Upper lobe of right lung (tissue), 1 donor: Measurements from ENCODE around the gene RRAS. TPM values are rescaled to one million over a fixed set of nuclear protein-coding genes. Genes with fewer than 3 reads are reported as not detected.

Experiments used
- ATAC-seq: fragments of 200-7000 bp; cut with Tn5 transposase; one replicate; pipeline ENCODE4 v1.9.1; 2020; ENCODE audit warnings: mild to moderate bottlenecking, moderate library complexity
- DNase-seq: peaks from one replicate; pipeline ENCODE4 v3.0.0-alpha.2; 2020
- H3K27ac ChIP-seq: fragments of 200-600 bp; one replicate; pipeline ENCODE4 v1.8.0; 2022
- H3K27me3 ChIP-seq: fragments of 200-600 bp; one replicate; pipeline ENCODE4 v1.8.0; 2022; ENCODE audit warnings: mild to moderate bottlenecking
- H3K36me3 ChIP-seq: fragments of 200-600 bp; one replicate; pipeline ENCODE4 v1.8.0; 2022
- H3K4me1 ChIP-seq: fragments of 200-600 bp; one replicate; pipeline ENCODE4 v1.8.0; 2022
- H3K4me3 ChIP-seq: fragments of 200-600 bp; one replicate; pipeline ENCODE4 v1.8.0; 2022; ENCODE audit warnings: mild to moderate bottlenecking
- H3K9me3 ChIP-seq: fragments of 200-600 bp; one replicate; pipeline ENCODE4 v1.8.0; 2022
- CTCF ChIP-seq: fragments of 200-600 bp; IDR thresholded peaks from one replicate; pipeline ENCODE4 v1.8.0; 2022; ENCODE audit warnings: antibody characterized with exemption
- intact Hi-C: fragments of 100-400 bp; cut with DNase I; formaldehyde crosslinking; loops from one replicate; pipeline ENCODE4 v1.11.0; 2022
- total RNA-seq: library from RNA; stranded (reverse); fragmentation: NEBNext Ultra II Directional; extraction: Animal tissue kit (Norgen Biotek cat#: 25700); gene quantifications from one replicate; pipeline ENCODE4 v1.2.1, GENCODE V29; 2021
- donor health status: DM: no; HTN: yes; CAD: no; lungs with severe emphysema.

Gene RRAS
- total RNA-seq, 1 donor from 2014 or later, result 138 TPM

GRCh38 chr19:49678985-49679770 is 39.2 kb upstream of the RRAS start:
- DNase-seq (no peak), ATAC-seq (no peak)
- Histone ChIP-seq H3K36me3 (peaks cover 31% of the 10 kb centered on the region), H3K27me3 (no peaks in the 10 kb centered on the region), H3K4me1 (peaks cover 33% of the 10 kb centered on the region), H3K4me3 (no peak overlapping the region), H3K9me3 (no peaks in the 10 kb centered on the region), H3K27ac (no peak overlapping the region)
- intact Hi-C loops, result no loop called here
- no peak for TF ChIP-seq CTCF

DNA sequence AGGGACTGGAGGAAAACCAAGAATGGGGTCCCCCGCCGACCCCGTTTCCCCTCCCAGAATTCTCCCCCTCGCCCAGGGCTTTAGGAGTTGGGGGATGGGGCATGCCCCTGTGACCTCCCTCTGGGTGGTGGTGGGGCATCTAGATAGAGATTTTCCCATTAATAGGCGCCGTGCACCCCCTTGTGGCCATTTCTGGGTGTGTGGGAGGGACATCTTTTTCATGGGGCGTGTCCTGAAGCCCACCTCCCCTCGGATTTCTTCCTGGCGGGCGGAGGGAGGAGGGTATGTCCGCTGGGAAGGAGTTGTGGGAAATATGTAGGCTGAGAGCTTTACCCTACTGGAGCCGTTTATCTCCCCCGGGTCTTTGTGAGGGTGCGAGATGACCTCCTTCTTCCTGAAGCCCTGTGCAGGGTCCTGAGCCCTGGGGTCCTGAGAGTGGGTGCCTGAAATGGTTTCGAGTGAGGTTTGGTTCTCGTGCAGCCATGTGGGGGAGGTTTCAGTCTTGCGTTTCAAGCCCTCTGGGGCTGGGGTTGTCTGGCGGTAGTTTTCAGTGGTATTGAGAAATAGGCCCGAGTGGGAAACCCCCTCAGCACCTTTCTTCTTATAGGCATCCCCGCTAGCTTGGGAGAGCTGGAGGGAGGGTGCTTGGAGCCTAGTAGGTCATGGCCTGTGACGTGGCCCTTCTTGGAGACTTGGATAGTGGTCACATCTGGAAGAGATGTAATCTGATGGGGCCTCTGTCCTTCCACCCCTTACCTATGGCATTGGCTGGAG is 38.1 kb upstream of the RRAS start:
- peak overlapping the region; percentile 99 for H3K4me3 ChIP-seq
- DNase-seq (peak; percentile 84), ATAC-seq (peak; percentile 4)
- peaks cover 21% of the 10 kb centered on the region for H3K36me3 ChIP-seq
- peak overlapping the region; percentile 97 for H3K27ac ChIP-seq
- no peaks in the 10 kb centered on the region for H3K9me3 ChIP-seq
- peaks cover 33% of the 10 kb centered on the region for H3K4me1 ChIP-seq
- intact Hi-C loops, result no loop called here
- TF ChIP-seq CTCF, result peak; percentile 66
- H3K27me3 ChIP-seq, result no peaks in the 10 kb centered on the region

GRCh38 chr19:49677231-49677900 is 37.4 kb upstream of the RRAS start, which contains the start of gene PRMT1:
Gene PRMT1 (plus strand): TSS chr19:49677271. CDS start chr19:49677281, 10 bp downstream.
- DNase-seq (peak; percentile 79), ATAC-seq (peak; percentile 0)
- H3K9me3 ChIP-seq, result no peaks in the 10 kb centered on the region
- intact Hi-C loops, result no loop called here
- TF ChIP-seq CTCF, result no peak
- H3K27ac ChIP-seq, result peak within 1 kb of the TSS; percentile 97
- H3K36me3 ChIP-seq, result peaks cover 14% of the 10 kb centered on the region
- peak within 1 kb of the TSS; percentile 99 for H3K4me3 ChIP-seq
- peaks cover 33% of the 10 kb centered on the region for H3K4me1 ChIP-seq
- H3K27me3 ChIP-seq, result no peaks in the 10 kb centered on the region

GRCh38 chr19:49676784-49677230 is 36.9 kb upstream of the RRAS start:
- peak; percentile 88 for ATAC-seq
- Histone ChIP-seq H3K36me3 (peaks cover 8% of the 10 kb centered on the region), H3K27ac (peak overlapping the region; percentile 97), H3K4me3 (peak overlapping the region; percentile 99), H3K4me1 (peaks cover 38% of the 10 kb centered on the region), H3K27me3 (no peaks in the 10 kb centered on the region), H3K9me3 (no peaks in the 10 kb centered on the region)
- intact Hi-C loops, result no loop called here
- DNase-seq, result peak; percentile 99
- TF ChIP-seq CTCF, result no peak

- TF ChIP-seq CTCF, result no peak
- ATAC-seq, result peak; percentile 56
- Histone ChIP-seq H3K4me3 (peak overlapping the region; percentile 44), H3K36me3 (peaks cover 3% of the 10 kb centered on the region), H3K4me1 (peaks cover 38% of the 10 kb centered on the region), H3K27me3 (no peaks in the 10 kb centered on the region), H3K9me3 (no peaks in the 10 kb centered on the region), H3K27ac (peak overlapping the region; percentile 97)
- DNase-seq, result peak; percentile 90
- intact Hi-C loops, result no loop called here
These were observed 36.3 kb upstream of the RRAS start for GRCh38 chr19:49676136-49676783.
